ENCODE data around the gene RASA4B.
A peak's percentile ranks its signal among the peaks of the same experiment; 100 is the strongest.
"Not testable (repeated sequence)": the region's sequence is repeated elsewhere in the genome, so short reads cannot be mapped to it uniquely, and the experiment has no call there.

- TF ChIP-seq CTCF (IDR thresholded peaks at IDR 0.05; ENCODE audit: low read length), result peak; percentile 36
- TF ChIP-seq EZH2 (IDR thresholded peaks at IDR 0.05; ENCODE audit: borderline replicate concordance, low read length), result not testable (repeated sequence)
These were observed 37.5 kb downstream of the RASA4B start for GRCh38 chr7:102479982-102480637.
